Effector memory CD8-positive, alpha-beta T cell (primary cell): ENCODE measurements around the gene L3MBTL4.

Source experiments
- ATAC-seq: fragments of 150-1000 bp; cut with Tn5 transposase; replicated peaks from 2 replicates; pipeline ENCODE4 v1.10.0; 2021; ENCODE audit warnings: mild to moderate bottlenecking, moderate library complexity
- DNase-seq, 3 experiments: peaks; one replicate each; pipeline ENCODE4 v3.0.0; 2021
- H3K27ac Mint-ChIP-seq, 2 donors: one replicate each; pipeline ENCODE4 v1.8.0; 2022; ENCODE audit warnings: mild to moderate bottlenecking in 2 of 2, mixed read lengths in 2 of 2, moderate library complexity in 2 of 2
- H3K27me3 Mint-ChIP-seq, 2 donors: one replicate each; pipeline ENCODE4 v1.8.0; 2022; ENCODE audit warnings: mixed read lengths in 2 of 2
- H3K36me3 Mint-ChIP-seq: one replicate; pipeline ENCODE4 v1.8.0; 2022; ENCODE audit warnings: mild to moderate bottlenecking, moderate library complexity, mixed read lengths; ENCODE audit not compliant: insufficient read depth
- H3K4me1 Mint-ChIP-seq, 2 donors: one replicate each; pipeline ENCODE4 v1.8.0; 2022; ENCODE audit warnings: low read depth in 2 of 2, mixed read lengths in 2 of 2
- H3K4me3 Mint-ChIP-seq, 2 donors: one replicate each; pipeline ENCODE4 v1.8.0; 2022; ENCODE audit warnings: mild to moderate bottlenecking in 2 of 2, mixed read lengths in 2 of 2, moderate library complexity in 2 of 2
- H3K9me3 Mint-ChIP-seq, 2 donors: one replicate each; pipeline ENCODE4 v1.8.0; 2022; ENCODE audit warnings: mixed read lengths in 2 of 2
- total RNA-seq, 9 experiments: gene quantifications; one replicate each; lab custom pipeline; 2026; lab: John Stamatoyannopoulos, UW

The L3MBTL4 gene
- total RNA-seq: 0 to 4.7 (median 0.39) reads per million in 9 experiments

DNA sequence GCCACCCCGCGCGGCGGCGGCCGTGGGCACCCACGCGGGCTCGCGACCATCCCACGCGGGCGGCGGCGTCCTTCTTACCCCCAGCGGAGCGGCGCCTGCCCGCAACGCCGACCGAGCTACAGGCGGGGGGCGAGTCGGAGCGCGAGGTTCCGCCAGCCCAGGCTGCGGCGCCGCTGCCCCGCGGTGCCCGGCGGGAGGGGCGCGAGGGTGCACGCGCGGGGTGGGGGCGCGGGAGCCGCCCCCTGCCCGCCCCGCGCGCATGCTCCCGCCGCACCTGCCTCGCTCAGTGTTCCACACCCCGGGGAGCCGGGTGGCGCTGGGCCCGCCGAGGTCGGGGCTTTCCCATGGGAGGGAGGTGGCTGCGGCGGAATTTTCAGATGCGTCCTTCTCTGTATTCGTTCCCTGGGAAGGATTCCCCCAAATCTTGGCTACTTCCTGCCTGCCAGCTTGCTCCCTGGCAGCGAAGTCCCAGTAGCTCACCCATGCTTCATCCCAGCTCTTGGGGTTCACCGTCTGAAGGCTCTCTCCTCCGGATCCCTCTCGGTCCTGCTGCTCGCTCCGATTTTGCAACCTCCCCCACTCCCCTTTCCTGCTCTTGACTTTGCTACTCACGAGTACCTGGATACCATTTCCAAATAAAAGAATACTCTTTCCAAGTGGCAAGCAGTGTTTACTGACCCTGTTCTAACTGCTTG lies at the start of gene L3MBTL4:
Gene L3MBTL4, minus strand, starts transcription at position 189 of the 695 bp plus-strand sequence. CDS start 103,286 bp downstream, outside the sequence.
- peaks cover 2 to 3% of the 10 kb centered on the region in 2 donors for H3K4me1 Mint-ChIP-seq
- no peak for DNase-seq
- H3K36me3 Mint-ChIP-seq: peaks cover 6% of the 10 kb centered on the region
- ATAC-seq: peak; percentile 46
- peaks cover 16 to 21% of the 10 kb centered on the region in 2 donors for H3K27me3 Mint-ChIP-seq
- H3K9me3 Mint-ChIP-seq: peaks cover 1 to 17% of the 10 kb centered on the region in 2 donors
- peak within 1 kb of the TSS in 1 of 2 donors; percentile 58 for H3K27ac Mint-ChIP-seq
- peak within 1 kb of the TSS; percentile 74 to 78 for H3K4me3 Mint-ChIP-seq

GRCh38 chr18:6452194-6452593 lies 37.5 kb upstream of the L3MBTL4 start:
- Mint-ChIP-seq H3K4me1 (no peaks in the 10 kb centered on the region), H3K27ac (no peak overlapping the region), H3K4me3 (no peak overlapping the region)

GRCh38 chr18:6449213-6449612 lies 34.5 kb upstream of the L3MBTL4 start:
- Mint-ChIP-seq H3K27ac (no peak overlapping the region), H3K9me3 (peaks cover 7 to 8% of the 10 kb centered on the region in 2 donors), H3K4me3 (no peak overlapping the region), H3K36me3 (no peaks in the 10 kb centered on the region), H3K27me3 (no peaks in the 10 kb centered on the region), H3K4me1 (no peaks in the 10 kb centered on the region)
- ATAC-seq (no peak), DNase-seq (no peak)

More at GRCh38 chr18:6452194-6452593, 37.5 kb upstream of the L3MBTL4 start:
- H3K27me3 Mint-ChIP-seq: no peaks in the 10 kb centered on the region
- H3K36me3 Mint-ChIP-seq: no peaks in the 10 kb centered on the region
- DNase-seq (no peak), ATAC-seq (no peak)
- H3K9me3 Mint-ChIP-seq: peaks cover 6 to 8% of the 10 kb centered on the region in 2 donors

- H3K4me3 Mint-ChIP-seq: no peak overlapping the region
- no peaks in the 10 kb centered on the region for H3K36me3 Mint-ChIP-seq
- DNase-seq (no peak), ATAC-seq (no peak)
- no peaks in the 10 kb centered on the region for H3K27me3 Mint-ChIP-seq
- peaks cover 11 to 14% of the 10 kb centered on the region in 2 donors for H3K9me3 Mint-ChIP-seq
- no peaks in the 10 kb centered on the region for H3K4me1 Mint-ChIP-seq
- no peak overlapping the region for H3K27ac Mint-ChIP-seq
Observed at GRCh38 chr18:6444466-6445228, 29.9 kb upstream of the L3MBTL4 start.

- Mint-ChIP-seq H3K27ac (no peak overlapping the region), H3K9me3 (peaks cover 7 to 10% of the 10 kb centered on the region in 2 donors), H3K27me3 (no peaks in the 10 kb centered on the region), H3K4me1 (no peaks in the 10 kb centered on the region), H3K36me3 (no peaks in the 10 kb centered on the region), H3K4me3 (no peak overlapping the region)
- no peak for ATAC-seq
- DNase-seq: no peak
Observed at GRCh38 chr18:6441200-6441599, 26.5 kb upstream of the L3MBTL4 start.

DNA sequence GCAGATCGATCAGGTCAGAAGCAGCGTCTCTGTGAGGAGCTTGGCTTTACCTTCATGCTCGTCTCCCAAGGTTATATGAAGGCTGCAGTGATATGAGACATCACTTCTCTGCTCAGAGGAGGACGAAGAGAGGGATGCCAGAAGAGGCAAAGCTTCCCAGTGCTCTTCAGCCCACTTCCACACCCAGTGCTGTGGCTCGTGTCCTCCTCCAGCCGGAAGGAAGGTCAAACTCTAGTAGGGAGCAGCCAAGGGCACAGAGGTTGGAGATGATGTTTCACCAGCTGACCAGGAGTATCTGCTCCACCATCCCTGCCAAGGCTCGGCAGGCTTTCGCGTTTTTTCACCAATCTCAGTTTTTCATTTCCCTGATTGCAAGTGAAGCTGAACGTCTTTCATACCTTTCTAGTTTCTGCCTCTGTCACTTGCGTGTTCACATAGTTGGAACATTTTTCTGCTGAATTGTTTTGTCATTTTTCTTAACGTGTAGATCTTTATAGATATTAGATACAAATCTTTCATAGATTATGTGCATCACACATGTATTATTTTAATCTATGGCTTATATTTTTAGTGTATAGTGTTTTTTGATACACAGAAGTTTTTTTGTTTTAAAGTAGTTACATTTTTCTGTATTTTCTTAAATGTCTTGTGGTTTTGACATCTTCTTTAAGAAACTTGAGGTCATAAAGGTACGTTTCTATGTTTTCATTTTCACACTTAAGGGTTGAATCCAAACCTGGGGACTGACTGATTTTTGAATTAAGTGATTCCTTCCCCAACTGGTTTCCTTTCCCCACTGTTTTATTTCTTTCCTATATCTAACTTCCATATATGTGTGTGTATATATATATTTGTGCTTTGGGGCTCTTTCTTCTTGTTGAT lies 23.5 kb upstream of the L3MBTL4 start:
- Mint-ChIP-seq H3K4me1 (no peaks in the 10 kb centered on the region), H3K27ac (no peak overlapping the region), H3K9me3 (peaks cover 6 to 9% of the 10 kb centered on the region in 2 donors), H3K36me3 (no peaks in the 10 kb centered on the region), H3K27me3 (no peaks in the 10 kb centered on the region), H3K4me3 (no peak overlapping the region)
- ATAC-seq (no peak), DNase-seq (no peak)

- Mint-ChIP-seq H3K36me3 (no peaks in the 10 kb centered on the region), H3K9me3 (peaks cover 0 to 5% of the 10 kb centered on the region in 2 donors), H3K4me3 (no peak overlapping the region), H3K27ac (no peak overlapping the region), H3K4me1 (no peaks in the 10 kb centered on the region), H3K27me3 (no peaks in the 10 kb centered on the region)
- no peak for DNase-seq
- ATAC-seq: no peak
Observed at GRCh38 chr18:6435731-6436130, 21.0 kb upstream of the L3MBTL4 start.

- Mint-ChIP-seq H3K9me3 (peaks cover 0 to 5% of the 10 kb centered on the region in 2 donors), H3K4me1 (no peaks in the 10 kb centered on the region), H3K27ac (no peak overlapping the region), H3K4me3 (no peak overlapping the region), H3K36me3 (no peaks in the 10 kb centered on the region), H3K27me3 (no peaks in the 10 kb centered on the region)
- DNase-seq (no peak), ATAC-seq (no peak)
Observed at GRCh38 chr18:6434987-6435709, 20.4 kb upstream of the L3MBTL4 start.

DNA sequence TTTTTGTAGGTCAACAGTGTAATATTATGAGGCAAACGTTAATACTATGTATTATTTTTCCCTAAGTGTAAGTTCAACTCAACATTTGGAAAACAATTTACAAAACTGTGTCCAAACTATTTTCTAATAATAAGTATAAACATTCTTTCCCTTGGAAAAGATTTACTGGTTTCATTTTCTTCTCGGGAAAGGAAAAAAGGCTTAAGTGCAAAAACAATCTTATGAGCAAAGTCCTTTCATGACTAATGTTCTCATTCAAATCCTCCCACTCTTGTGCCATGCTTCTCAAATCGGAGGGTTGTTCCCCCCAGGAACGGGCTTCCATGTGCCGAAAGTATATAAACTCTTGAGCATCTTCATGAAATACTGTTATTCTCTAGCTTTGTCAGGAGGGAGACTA lies 19.8 kb upstream of the L3MBTL4 start:
- DNase-seq: no peak
- Mint-ChIP-seq H3K4me1 (no peaks in the 10 kb centered on the region), H3K36me3 (no peaks in the 10 kb centered on the region), H3K27ac (no peak overlapping the region), H3K27me3 (no peaks in the 10 kb centered on the region), H3K9me3 (peaks cover 0 to 5% of the 10 kb centered on the region in 2 donors), H3K4me3 (no peak overlapping the region)
- no peak for ATAC-seq

GRCh38 chr18:6431659-6432318 lies 17.1 kb upstream of the L3MBTL4 start:
- no peak overlapping the region for H3K27ac Mint-ChIP-seq
- no peaks in the 10 kb centered on the region for H3K4me1 Mint-ChIP-seq
- no peaks in the 10 kb centered on the region for H3K27me3 Mint-ChIP-seq
- DNase-seq (no peak), ATAC-seq (no peak)
- no peak overlapping the region for H3K4me3 Mint-ChIP-seq
- H3K36me3 Mint-ChIP-seq: no peaks in the 10 kb centered on the region
- peaks cover 5 to 7% of the 10 kb centered on the region in 2 donors for H3K9me3 Mint-ChIP-seq

DNA sequence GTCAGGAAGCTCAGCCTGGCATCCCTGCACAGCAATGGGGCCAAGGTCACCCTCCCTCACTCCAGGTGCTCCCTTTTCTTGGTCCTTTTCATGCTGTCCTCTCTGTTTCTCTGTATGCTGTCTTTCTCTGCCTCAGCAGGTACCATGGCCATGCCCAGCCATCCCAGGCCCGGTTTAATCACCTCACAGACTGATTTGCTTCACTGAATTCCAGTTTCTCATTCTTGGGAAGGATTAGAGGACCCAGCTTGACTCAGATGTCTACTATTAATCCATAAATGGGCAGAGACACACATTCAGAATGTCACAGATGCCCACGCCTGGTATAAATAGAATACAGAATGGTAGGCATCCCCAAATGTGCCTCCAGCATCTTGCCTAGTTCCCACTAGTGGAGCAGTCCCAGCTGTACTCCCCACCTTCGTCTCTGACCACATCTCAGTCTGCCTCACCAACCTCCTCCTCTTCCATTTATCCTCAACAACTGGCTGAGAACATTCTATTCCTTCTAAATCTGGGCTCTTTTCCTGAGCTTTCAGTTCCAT lies 14.2 kb upstream of the L3MBTL4 start:
- Mint-ChIP-seq H3K4me3 (no peak overlapping the region), H3K36me3 (no peaks in the 10 kb centered on the region), H3K4me1 (no peaks in the 10 kb centered on the region), H3K27me3 (no peaks in the 10 kb centered on the region), H3K9me3 (peaks cover 4 to 7% of the 10 kb centered on the region in 2 donors), H3K27ac (no peak overlapping the region)
- DNase-seq (no peak), ATAC-seq (no peak)

DNA sequence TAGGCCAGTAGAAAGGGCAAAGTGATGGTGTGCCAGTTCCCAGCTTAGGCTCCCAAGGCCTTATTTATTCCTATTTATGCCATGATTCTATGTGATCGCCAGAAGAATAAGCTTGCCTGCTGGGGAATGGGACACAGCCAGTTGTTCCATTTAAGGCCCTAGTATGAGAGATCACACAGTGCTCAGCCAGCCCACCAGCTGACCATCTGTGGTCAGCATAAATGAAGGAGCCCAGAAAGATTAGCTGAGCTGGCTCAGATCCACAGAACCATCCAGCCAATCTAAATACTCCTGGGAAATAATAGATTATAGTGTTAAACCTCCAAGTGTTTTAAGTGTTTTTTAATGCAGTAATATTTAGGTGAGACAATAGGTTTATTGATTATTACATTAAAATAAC lies 12.6 kb upstream of the L3MBTL4 start:
- DNase-seq (no peak), ATAC-seq (no peak)
- H3K27ac Mint-ChIP-seq: no peak overlapping the region
- no peaks in the 10 kb centered on the region for H3K4me1 Mint-ChIP-seq
- no peaks in the 10 kb centered on the region for H3K27me3 Mint-ChIP-seq
- H3K4me3 Mint-ChIP-seq: no peak overlapping the region
- peaks cover 4 to 7% of the 10 kb centered on the region in 2 donors for H3K9me3 Mint-ChIP-seq
- H3K36me3 Mint-ChIP-seq: no peaks in the 10 kb centered on the region
